ENCODE data around the gene TMEM174.

- TF ChIP-seq CTCF (IDR thresholded peaks at IDR 0.05; ENCODE audit: borderline replicate concordance, extremely low read depth, low read length, poor library complexity, severe bottlenecking) (no peak), EZH2 (IDR thresholded peaks at IDR 0.05; ENCODE audit: borderline replicate concordance, low read depth, low read length, severe bottlenecking) (no peak)
Observed at GRCh38 chr5:73129143-73129542, 43.9 kb upstream of the TMEM174 start.

Measured in DND-41 (cell line).